Keratinocyte (primary cell): Measurements from ENCODE around the gene SLC20A1. TPM values are rescaled to one million over a fixed set of nuclear protein-coding genes. Genes with fewer than 3 reads are reported as not detected.

Experiments
- DNase-seq: peaks from one replicate; pipeline ENCODE4 v3.0.0-alpha.2; 2011; ENCODE audit warnings: low read depth, missing footprints, low spot score
- FAIRE-seq: peaks from 2 replicates; lab custom pipeline; 2011; peaks lifted over from hg19 to GRCh38; lab: Jason Lieb, UNC
- H2AFZ ChIP-seq: 2 replicates; pipeline ENCODE4 v1.6.0; 2012; ENCODE audit warnings: low read length, control low read depth, inconsistent platforms; ENCODE audit not compliant: control insufficient read depth
- H3K27ac ChIP-seq: 2 replicates; pipeline ENCODE4 v1.5.1; 2011; ENCODE audit warnings: low read length; ENCODE audit not compliant: control insufficient read depth, insufficient read depth
- H3K27me3 ChIP-seq: 3 replicates; pipeline ENCODE4 v1.6.0; 2011; ENCODE audit warnings: low read length; ENCODE audit not compliant: control insufficient read depth, insufficient read depth; ENCODE audit errors: extremely low read depth
- H3K36me3 ChIP-seq, 2 experiments: 2 replicates in 1 of 2; 3 replicates in 1 of 2; pipeline ENCODE4 v1.5.1; 2011; ENCODE audit warnings: low read length in 2 of 2, mild to moderate bottlenecking in 1 of 2; ENCODE audit not compliant: control insufficient read depth in 2 of 2, insufficient read depth in 2 of 2; ENCODE audit errors: extremely low read depth in 1 of 2
- H3K4me1 ChIP-seq: 3 replicates; pipeline ENCODE4 v1.5.1; 2011; ENCODE audit warnings: low read length; ENCODE audit not compliant: control insufficient read depth, insufficient read depth; ENCODE audit errors: extremely low read depth
- H3K4me2 ChIP-seq: 3 replicates; pipeline ENCODE4 v1.6.0; 2011; ENCODE audit warnings: low read depth, low read length; ENCODE audit not compliant: control insufficient read depth, insufficient read depth; ENCODE audit errors: extremely low read depth
- H3K4me3 ChIP-seq, 3 experiments: fragments of 200-600 bp in 1 of 3; sonication (generic) in 1 of 3; 2 replicates in 2 of 3; 3 replicates in 1 of 3; pipeline ENCODE4 v1.5.1; 2011 to 2016; ENCODE audit warnings: low read length in 3 of 3, mild to moderate bottlenecking in 3 of 3, control low read depth in 2 of 3, inconsistent platforms in 1 of 3, low read depth in 1 of 3, mixed read lengths in 1 of 3, mixed run types in 1 of 3, moderate library complexity in 1 of 3; ENCODE audit not compliant: control insufficient read depth in 2 of 3, insufficient read depth in 2 of 3; ENCODE audit errors: extremely low read depth in 1 of 3
- H3K79me2 ChIP-seq: 2 replicates; pipeline ENCODE4 v1.6.0; 2012; ENCODE audit warnings: low read length; ENCODE audit not compliant: control insufficient read depth, insufficient read depth
- H3K9ac ChIP-seq: 3 replicates; pipeline ENCODE4 v1.6.0; 2011; ENCODE audit warnings: low read length; ENCODE audit not compliant: control insufficient read depth, insufficient read depth; ENCODE audit errors: extremely low read depth
- H3K9me1 ChIP-seq: 3 replicates; pipeline ENCODE4 v1.6.0; 2011; ENCODE audit warnings: low read length; ENCODE audit not compliant: control insufficient read depth, insufficient read depth; ENCODE audit errors: extremely low read depth
- H3K9me3 ChIP-seq: 2 replicates; pipeline ENCODE4 v1.5.1; 2012; ENCODE audit warnings: low read depth, low read length; ENCODE audit not compliant: control insufficient read depth
- H4K20me1 ChIP-seq: 3 replicates; pipeline ENCODE4 v1.6.0; 2011; ENCODE audit warnings: low read length; ENCODE audit not compliant: control insufficient read depth, insufficient read depth; ENCODE audit errors: extremely low read depth
- EZH2 ChIP-seq: IDR thresholded peaks from one replicate; pipeline ENCODE4 v1.6.1; 2012; ENCODE audit warnings: inconsistent platforms, mild to moderate bottlenecking, low read length, moderate library complexity
- dilution Hi-C: fragments of 300-500 bp; cut with MboI; formaldehyde crosslinking; loops from one replicate; pipeline ENCODE4 v1.7.0; 2020; ENCODE audit warnings: low sequenced_read_pairs; ENCODE audit not compliant: extremely low pct_ligation_motif_present
- polyA plus RNA-seq, 5 experiments: library from polyadenylated mRNA; depleted of rRNA in 3 of 5; stranded (reverse) in 3 of 5; stranded (forward) in 1 of 5; unstranded in 1 of 5; fragments of >200 nt; gene quantifications; 1 replicate in 1 of 5; 2 replicates in 3 of 5; 3 replicates in 1 of 5; pipeline versions ENCODE4 v1.2.1 to v1.2.3, GENCODE V29; 2011 to 2012; ENCODE audit warnings: missing spikeins in 2 of 5, low read depth in 1 of 5, low replicate concordance in 1 of 5
- TF ChIP-seq, protein P1 (sequence below), 3 experiments: IDR thresholded peaks in 1 of 3; conservative IDR thresholded peaks in 1 of 3; optimal IDR thresholded peaks in 1 of 3; 2 replicates in 2 of 3; 3 replicates in 1 of 3; pipeline versions ENCODE3 to v1.5.1; 2011; ENCODE audit warnings: low read length in 3 of 3, mild to moderate bottlenecking in 3 of 3, moderate library complexity in 2 of 3, control low read depth in 1 of 3, inconsistent platforms in 1 of 3; ENCODE audit not compliant: insufficient read depth in 2 of 3; ENCODE audit errors: extremely low read depth in 1 of 3

Gene SLC20A1
- polyA plus RNA-seq, 1 donor (not counting 4 experiments of a cell fraction or from before 2014, with no cell fraction given), result 265 TPM

DNA sequence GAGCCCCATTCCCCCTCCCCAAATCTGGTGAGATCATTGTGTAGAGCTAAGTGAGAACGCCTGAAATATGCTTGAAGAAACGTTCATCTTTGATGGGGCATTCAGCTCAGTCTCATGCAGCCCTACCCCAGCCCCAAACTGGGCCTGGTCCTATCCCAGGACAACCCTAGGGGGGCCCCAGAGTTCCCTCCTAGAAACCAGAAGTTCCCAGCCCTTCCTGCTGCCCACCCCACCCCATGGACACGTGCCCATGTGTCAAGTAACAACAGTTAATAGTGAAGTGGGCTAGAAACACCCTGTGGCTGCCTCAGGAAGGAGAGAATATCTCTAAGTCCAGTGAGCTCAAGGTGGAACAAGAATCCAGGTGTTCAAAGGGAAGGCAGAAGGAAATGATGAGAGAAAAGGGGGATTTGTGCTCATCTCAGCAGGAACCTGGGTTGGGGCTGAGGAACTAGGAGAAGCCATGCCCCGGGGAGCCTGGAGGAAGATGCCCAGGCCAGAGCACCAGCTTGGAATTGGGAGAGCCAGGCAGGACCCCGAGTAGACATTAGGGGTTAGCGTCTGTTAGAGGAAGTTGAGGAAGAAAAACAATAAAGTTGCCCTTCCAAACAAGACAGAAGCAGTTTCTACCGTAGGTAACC is 20.1 kb upstream of the SLC20A1 start:
- no peak for TF ChIP-seq EZH2
- TF ChIP-seq, protein P1, sequence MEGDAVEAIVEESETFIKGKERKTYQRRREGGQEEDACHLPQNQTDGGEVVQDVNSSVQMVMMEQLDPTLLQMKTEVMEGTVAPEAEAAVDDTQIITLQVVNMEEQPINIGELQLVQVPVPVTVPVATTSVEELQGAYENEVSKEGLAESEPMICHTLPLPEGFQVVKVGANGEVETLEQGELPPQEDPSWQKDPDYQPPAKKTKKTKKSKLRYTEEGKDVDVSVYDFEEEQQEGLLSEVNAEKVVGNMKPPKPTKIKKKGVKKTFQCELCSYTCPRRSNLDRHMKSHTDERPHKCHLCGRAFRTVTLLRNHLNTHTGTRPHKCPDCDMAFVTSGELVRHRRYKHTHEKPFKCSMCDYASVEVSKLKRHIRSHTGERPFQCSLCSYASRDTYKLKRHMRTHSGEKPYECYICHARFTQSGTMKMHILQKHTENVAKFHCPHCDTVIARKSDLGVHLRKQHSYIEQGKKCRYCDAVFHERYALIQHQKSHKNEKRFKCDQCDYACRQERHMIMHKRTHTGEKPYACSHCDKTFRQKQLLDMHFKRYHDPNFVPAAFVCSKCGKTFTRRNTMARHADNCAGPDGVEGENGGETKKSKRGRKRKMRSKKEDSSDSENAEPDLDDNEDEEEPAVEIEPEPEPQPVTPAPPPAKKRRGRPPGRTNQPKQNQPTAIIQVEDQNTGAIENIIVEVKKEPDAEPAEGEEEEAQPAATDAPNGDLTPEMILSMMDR (optimal IDR thresholded peaks at IDR 0.05 in 1 of 3, IDR thresholded peaks at IDR 0.05 in 1 of 3, conservative IDR thresholded peaks at IDR 0.05 in 1 of 3; ENCODE audit: extremely low read depth in 1 of 3, insufficient read depth in 2 of 3, low read length in 3 of 3), result no peak
- peaks cover 78% of the 10 kb centered on the region for H3K4me1 ChIP-seq
- H3K4me2 ChIP-seq, result peak overlapping the region; percentile 83
- H3K27me3 ChIP-seq, result no peaks in the 10 kb centered on the region
- DNase-seq, result no peak
- H3K79me2 ChIP-seq, result no peaks in the 10 kb centered on the region
- H4K20me1 ChIP-seq, result no peaks in the 10 kb centered on the region
- no peak overlapping the region for H3K4me3 ChIP-seq
- dilution Hi-C loops, result no loop called here
- no peaks in the 10 kb centered on the region for H3K36me3 ChIP-seq
- peak overlapping the region; percentile 98 for H3K27ac ChIP-seq
- H3K9ac ChIP-seq, result peak overlapping the region; percentile 75
- no peaks in the 10 kb centered on the region for H3K9me1 ChIP-seq
- H2AFZ ChIP-seq, result no peak overlapping the region
- H3K9me3 ChIP-seq, result no peaks in the 10 kb centered on the region
- FAIRE-seq, result no peak

- Histone ChIP-seq H3K36me3 (no peaks in the 10 kb centered on the region), H3K9me1 (no peaks in the 10 kb centered on the region), H3K27ac (peak overlapping the region; percentile 98), H3K9me3 (no peaks in the 10 kb centered on the region), H3K4me3 (peak overlapping the region in 2 of 3 experiments; percentile 47 to 53), H3K4me1 (peaks cover 78% of the 10 kb centered on the region), H3K79me2 (no peaks in the 10 kb centered on the region), H3K4me2 (peak overlapping the region; percentile 92), H3K9ac (peak overlapping the region; percentile 75), H2AFZ (no peak overlapping the region), H3K27me3 (no peaks in the 10 kb centered on the region), H4K20me1 (no peaks in the 10 kb centered on the region)
- no peak for DNase-seq
- FAIRE-seq, result peak; percentile 36
- TF ChIP-seq, protein P1 (optimal IDR thresholded peaks at IDR 0.05 in 1 of 3, IDR thresholded peaks at IDR 0.05 in 1 of 3, conservative IDR thresholded peaks at IDR 0.05 in 1 of 3; ENCODE audit: extremely low read depth in 1 of 3, insufficient read depth in 2 of 3, low read length in 3 of 3), result peak; percentile 91 to 94 (median 91)
- TF ChIP-seq EZH2, result no peak
- dilution Hi-C loops, result no loop called here
Measured at GRCh38 chr2:112626604-112627059, 19.1 kb upstream of the SLC20A1 start.
